Skeletal muscle cell (primary cell): ENCODE measurements around the gene MRPS34.

Source experiments
- DNase-seq: peaks from one replicate; pipeline ENCODE4 v3.0.0-alpha.2; 2010; ENCODE audit warnings: low read depth
- H3K4me3 ChIP-seq: 2 replicates; pipeline ENCODE4 v1.5.1; 2011; ENCODE audit warnings: low read depth, mild to moderate bottlenecking, control low read depth, low read length, moderate library complexity

MRPS34 gene

GRCh38 chr16:1772908-1773702, at the start of gene MRPS34:
MRPS34 (minus strand) TSS chr16:1773134; CDS start chr16:1773119, 15 bp downstream.
- peak; percentile 53 for DNase-seq
- peak within 1 kb of the TSS; percentile 78 for H3K4me3 ChIP-seq

GRCh38 chr16:1821861-1822611, 49.1 kb upstream of the MRPS34 start:
- H3K4me3 ChIP-seq = no peak overlapping the region
- DNase-seq = no peak

GRCh38 chr16:1820946-1821290, 48.0 kb upstream of the MRPS34 start:
- DNase-seq = no peak
- no peak overlapping the region for H3K4me3 ChIP-seq

DNA sequence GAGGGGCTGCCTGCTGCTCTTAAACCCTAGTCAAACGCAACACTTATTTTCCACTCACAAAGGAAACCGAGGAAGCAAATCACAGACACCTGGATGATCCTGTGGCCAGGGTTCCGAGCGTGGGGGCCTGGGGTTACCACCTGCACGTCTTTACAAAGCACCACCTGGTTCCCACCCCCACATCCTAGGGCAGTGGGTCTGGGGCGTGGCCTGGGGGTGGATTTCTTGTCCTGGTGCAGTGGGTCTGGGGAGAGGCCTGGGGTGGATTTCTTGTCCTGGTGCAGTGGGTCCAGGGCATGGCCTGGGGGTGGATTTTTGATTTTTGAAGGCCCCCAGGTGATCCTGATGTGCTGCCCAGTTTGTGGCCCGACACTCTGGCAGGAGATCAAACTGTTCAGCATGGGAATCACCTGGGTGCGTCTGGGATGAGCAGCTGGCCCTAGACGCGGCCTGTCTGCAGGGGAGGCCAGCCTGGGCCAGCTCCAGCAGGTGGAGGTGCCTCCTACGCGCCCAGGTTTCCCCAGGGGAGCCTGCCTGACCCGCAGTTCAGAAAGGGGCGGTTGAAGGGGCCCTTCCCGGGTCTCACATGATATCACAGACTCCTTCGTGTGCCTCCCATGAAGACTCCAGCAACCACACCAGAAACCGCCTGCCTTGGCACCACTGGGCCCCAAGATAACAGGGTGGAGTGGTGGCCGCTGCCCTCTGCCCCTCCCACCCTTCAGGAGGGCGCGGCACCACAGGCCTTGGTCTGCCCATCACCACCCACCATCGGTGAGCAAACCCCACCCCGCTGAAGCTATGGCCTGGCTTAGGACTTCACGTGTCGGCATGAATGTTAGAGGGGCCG, 47.4 kb upstream of the MRPS34 start:
- no peak overlapping the region for H3K4me3 ChIP-seq
- DNase-seq = no peak

- DNase-seq = no peak
- no peak overlapping the region for H3K4me3 ChIP-seq
These were observed 46.7 kb upstream of the MRPS34 start for GRCh38 chr16:1819611-1820010.

GRCh38 chr16:1818873-1819525, 46.1 kb upstream of the MRPS34 start:
- no peak overlapping the region for H3K4me3 ChIP-seq
- DNase-seq = no peak

GRCh38 chr16:1818204-1818872, 45.4 kb upstream of the MRPS34 start:
- H3K4me3 ChIP-seq = no peak overlapping the region

GRCh38 chr16:1817716-1818115, 44.8 kb upstream of the MRPS34 start:
- no peak overlapping the region for H3K4me3 ChIP-seq

More at GRCh38 chr16:1818204-1818872, 45.4 kb upstream of the MRPS34 start:
- DNase-seq = no peak

DNA sequence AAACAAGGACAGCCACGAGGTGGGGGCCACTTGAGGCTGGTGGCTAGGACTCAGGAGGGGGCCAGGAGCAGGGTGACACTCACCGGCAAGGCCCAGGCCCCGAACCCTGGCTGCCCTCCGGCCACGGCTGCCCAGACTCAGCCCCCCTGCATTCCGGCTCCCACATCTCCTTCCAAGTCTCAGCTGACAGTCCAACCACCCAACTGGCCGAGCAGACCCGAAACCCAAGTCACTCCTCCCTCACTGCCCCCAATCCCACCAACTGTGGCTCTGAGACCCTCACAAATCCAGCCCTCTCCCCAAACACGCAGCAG, 44.3 kb upstream of the MRPS34 start:
- DNase-seq = no peak
- no peak overlapping the region for H3K4me3 ChIP-seq

More at GRCh38 chr16:1817716-1818115, 44.8 kb upstream of the MRPS34 start:
- no peak for DNase-seq

- H3K4me3 ChIP-seq = no peak overlapping the region
- DNase-seq = no peak
These were observed 43.7 kb upstream of the MRPS34 start for GRCh38 chr16:1816396-1817275.

GRCh38 chr16:1815461-1815860, 42.5 kb upstream of the MRPS34 start:
- DNase-seq = no peak
- no peak overlapping the region for H3K4me3 ChIP-seq

GRCh38 chr16:1812732-1813163, 39.8 kb upstream of the MRPS34 start:
- no peak overlapping the region for H3K4me3 ChIP-seq
- DNase-seq = peak; percentile 30

DNA sequence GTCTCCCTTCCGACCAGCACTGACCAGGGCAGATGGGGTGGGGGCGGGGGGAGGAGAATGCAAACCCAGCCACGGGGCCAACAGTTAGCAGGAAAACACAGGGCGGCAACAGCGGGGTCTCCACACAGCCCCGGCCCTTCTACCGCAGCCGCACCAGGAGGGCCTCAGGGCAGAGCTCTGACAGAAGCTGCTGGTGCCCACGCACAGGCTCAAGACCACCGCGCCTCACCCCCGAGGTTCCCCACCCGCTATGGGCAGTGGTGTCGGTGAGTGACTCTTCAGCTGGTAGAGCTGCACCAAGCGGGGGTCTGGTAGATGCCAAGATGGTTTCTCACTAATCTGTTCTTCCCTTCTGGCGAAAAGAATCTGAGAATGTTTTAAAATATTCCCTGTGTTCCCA, 37.6 kb upstream of the MRPS34 start:
- H3K4me3 ChIP-seq = no peak overlapping the region
- no peak for DNase-seq

DNA sequence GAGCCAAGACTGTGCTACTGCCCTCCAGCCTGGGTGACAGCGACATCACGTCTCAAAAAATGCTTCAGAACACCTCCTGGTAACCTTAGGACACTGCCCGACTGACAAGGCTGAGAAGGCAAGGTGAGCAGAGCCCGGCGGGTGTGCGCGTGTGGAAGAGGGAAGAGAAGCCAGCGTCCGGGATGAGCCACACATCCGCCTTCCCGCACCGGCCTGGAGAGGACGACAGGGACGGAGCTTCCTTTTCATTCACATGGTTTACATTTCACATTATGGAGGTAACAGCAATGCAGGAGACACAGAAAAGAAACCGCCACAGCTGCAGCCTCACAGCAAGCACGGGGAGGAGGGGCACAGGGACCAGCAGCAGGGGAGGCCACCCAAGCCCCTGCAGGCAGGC, 37.2 kb upstream of the MRPS34 start:
- DNase-seq = no peak
- H3K4me3 ChIP-seq = no peak overlapping the region

DNA sequence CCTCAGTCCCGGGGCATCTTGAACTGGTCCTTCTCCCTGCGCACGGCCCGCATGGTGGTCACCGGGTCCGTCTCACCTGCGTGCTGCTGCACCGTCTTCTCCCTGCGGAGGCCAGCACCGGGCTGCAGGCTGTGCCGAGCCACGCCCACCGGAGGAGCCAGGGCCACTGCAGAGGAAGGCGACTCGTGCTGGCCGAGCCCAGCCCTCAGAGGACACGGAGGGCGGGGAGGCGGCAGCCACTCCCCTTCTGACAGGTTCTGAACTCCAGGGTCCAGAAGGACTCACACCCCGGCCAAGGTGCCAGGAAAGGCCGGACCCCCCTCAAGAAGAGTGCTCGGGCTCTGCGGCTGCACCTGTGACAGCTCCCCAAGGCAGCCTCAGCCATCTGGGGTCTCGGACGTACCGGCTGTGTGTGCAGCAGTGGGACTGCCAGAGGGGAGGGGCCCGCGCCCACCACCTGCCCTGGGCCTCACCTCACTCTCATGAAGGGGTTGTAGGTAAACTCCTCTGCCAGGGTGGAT, 36.4 kb upstream of the MRPS34 start:
- H3K4me3 ChIP-seq = no peak overlapping the region
- no peak for DNase-seq

DNA sequence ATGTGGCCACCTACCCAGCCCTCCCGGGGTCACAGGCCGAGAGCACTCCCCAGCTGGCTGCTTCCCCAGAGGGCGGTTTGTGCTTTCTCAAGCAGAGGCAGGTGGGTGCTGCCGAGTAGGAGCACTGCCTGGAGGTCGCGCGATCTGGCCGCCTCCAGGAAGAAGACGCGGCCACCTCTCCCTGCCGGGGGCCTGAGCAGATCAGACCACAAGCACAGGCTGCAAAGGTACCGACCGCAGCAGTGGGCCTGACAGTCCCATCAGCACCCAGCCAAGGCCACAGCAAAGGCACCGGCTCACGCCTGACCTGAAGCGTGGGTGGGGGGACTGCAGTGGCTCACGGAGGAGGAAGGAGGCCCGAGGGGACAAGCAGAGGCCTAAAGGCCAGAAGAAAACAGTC, 35.8 kb upstream of the MRPS34 start:
- no peak overlapping the region for H3K4me3 ChIP-seq
- DNase-seq = no peak

- H3K4me3 ChIP-seq = no peak overlapping the region
- DNase-seq = no peak
These were observed 34.7 kb upstream of the MRPS34 start for GRCh38 chr16:1807626-1808025.

GRCh38 chr16:1800701-1801100, 27.8 kb upstream of the MRPS34 start:
- no peak for DNase-seq
- no peak overlapping the region for H3K4me3 ChIP-seq
